Endothelial cell of umbilical vein (primary cell): ENCODE data around the gene RABIF. TPM values are rescaled to one million over a fixed set of nuclear protein-coding genes. Genes with fewer than 3 reads are reported as not detected.

Experiments used
- BruUV-seq: library from RNA; stranded (reverse); fragments of 400-500 nt; replicated peaks from 2 replicates; lab custom pipeline; 2021; lab: Mats Ljungman, UMichigan
- CTCF ChIA-PET: fragments of 300-600, 350-600 bp; sonication (Branson Sonifier 250); formaldehyde crosslinking; loops from one replicate; lab custom pipeline; 2021; ENCODE audit warnings: antibody characterized with exemption, inconsistent platforms; lab: Charles Lee
- POLR2A ChIA-PET: fragments of 300-600, 350-600 bp; sonication (Branson Sonifier 250); formaldehyde crosslinking; loops from one replicate; lab custom pipeline; 2021; ENCODE audit warnings: antibody characterized with exemption, inconsistent platforms; lab: Charles Lee
- DNase-seq: peaks from one replicate; pipeline ENCODE4 v3.0.0-alpha.2; 2011; ENCODE audit warnings: low read depth, low spot score
- FAIRE-seq: peaks from 2 replicates; lab custom pipeline; 2011; peaks lifted over from hg19 to GRCh38; lab: Jason Lieb, UNC
- H2AFZ ChIP-seq: 2 replicates; pipeline ENCODE4 v1.6.0; 2012; ENCODE audit warnings: low read depth, low read length, control low read depth, inconsistent platforms
- H3K27ac ChIP-seq: 2 replicates; pipeline ENCODE4 v1.5.1; 2011; ENCODE audit warnings: low read depth, mild to moderate bottlenecking, control low read depth, low read length, moderate library complexity; ENCODE audit not compliant: insufficient read depth
- H3K27me3 ChIP-seq, 2 experiments: 2 replicates each; pipeline versions ENCODE4 v1.6.0 to v1.6.1; 2011; ENCODE audit warnings: low read length in 2 of 2, mixed read lengths in 1 of 2; ENCODE audit not compliant: control insufficient read depth in 2 of 2, insufficient read depth in 2 of 2
- H3K36me3 ChIP-seq, 2 experiments: 2 replicates in 1 of 2; 3 replicates in 1 of 2; pipeline ENCODE4 v1.5.1; 2011; ENCODE audit warnings: low read length in 2 of 2, mild to moderate bottlenecking in 1 of 2, moderate library complexity in 1 of 2; ENCODE audit not compliant: control insufficient read depth in 2 of 2, insufficient read depth in 2 of 2; ENCODE audit errors: extremely low read depth in 1 of 2
- H3K4me1 ChIP-seq: 3 replicates; pipeline ENCODE4 v1.5.1; 2011; ENCODE audit warnings: mild to moderate bottlenecking, low read length; ENCODE audit not compliant: control insufficient read depth, insufficient read depth; ENCODE audit errors: extremely low read depth
- H3K4me2 ChIP-seq: 2 replicates; pipeline ENCODE4 v1.6.1; 2011; ENCODE audit warnings: low read length, control low read depth, mixed read lengths; ENCODE audit not compliant: insufficient read depth
- H3K4me3 ChIP-seq, 3 experiments: fragments of 200-600 bp in 1 of 3; sonication (generic), shearing (Covaris generic) in 1 of 3; replicated peaks in 1 of 3; 2 replicates each; pipeline ENCODE4 v1.5.1; 2011 to 2016; ENCODE audit warnings: control low read depth in 3 of 3, low read length in 3 of 3, mild to moderate bottlenecking in 2 of 3, inconsistent platforms in 1 of 3, low read depth in 1 of 3, moderate library complexity in 1 of 3; ENCODE audit not compliant: insufficient read depth in 1 of 3
- H3K79me2 ChIP-seq: 2 replicates; pipeline ENCODE4 v1.6.0; 2012; ENCODE audit warnings: low read length, inconsistent platforms; ENCODE audit not compliant: control insufficient read depth, insufficient read depth
- H3K9ac ChIP-seq: replicated peaks from 2 replicates; pipeline ENCODE3; 2011; ENCODE audit warnings: low read length, control low read depth; ENCODE audit not compliant: insufficient read depth; ENCODE audit errors: extremely low read depth
- H3K9me1 ChIP-seq: replicated peaks from 3 replicates; pipeline ENCODE4 v1.6.0; 2011; ENCODE audit warnings: mild to moderate bottlenecking, low read length; ENCODE audit not compliant: control insufficient read depth, insufficient read depth; ENCODE audit errors: extremely low read depth
- H3K9me3 ChIP-seq: replicated peaks from 2 replicates; pipeline ENCODE4 v1.5.1; 2012; ENCODE audit warnings: low read length, inconsistent platforms; ENCODE audit not compliant: control insufficient read depth, insufficient read depth
- H4K20me1 ChIP-seq: replicated peaks from 2 replicates; pipeline ENCODE3; 2011; ENCODE audit warnings: mild to moderate bottlenecking, low read length; ENCODE audit not compliant: control insufficient read depth, insufficient read depth; ENCODE audit errors: extremely low read depth
- CTCF ChIP-seq, 2 donors: IDR thresholded peaks; 1 replicate in 1 of 2; 2 replicates in 1 of 2; pipeline ENCODE4 v1.5.1; 2011; ENCODE audit warnings: low read length in 2 of 2, mild to moderate bottlenecking in 2 of 2, moderate library complexity in 2 of 2, control low read depth in 1 of 2, inconsistent platforms in 1 of 2, low read depth in 1 of 2; ENCODE audit not compliant: insufficient read depth in 1 of 2; ENCODE audit errors: extremely low read depth in 1 of 2
- EZH2 ChIP-seq: IDR thresholded peaks from 2 replicates; pipeline ENCODE4 v1.6.1; 2012; ENCODE audit warnings: borderline replicate concordance, low read depth, mild to moderate bottlenecking, moderate library complexity, low read length, inconsistent platforms; ENCODE audit not compliant: severe bottlenecking
- FOS ChIP-seq: IDR thresholded peaks from 2 replicates; pipeline ENCODE4 v1.6.1; 2011; ENCODE audit warnings: mild to moderate bottlenecking, low read length, moderate library complexity, borderline replicate concordance; ENCODE audit not compliant: insufficient read depth
- GATA2 ChIP-seq: IDR thresholded peaks from 2 replicates; pipeline ENCODE4 v1.7.0; 2011; ENCODE audit warnings: low read depth, mild to moderate bottlenecking, moderate library complexity, mixed read lengths, low read length; ENCODE audit not compliant: insufficient read length, insufficient read depth
- JUN ChIP-seq: IDR thresholded peaks from 2 replicates; pipeline ENCODE4 v1.6.1; 2011; ENCODE audit warnings: borderline replicate concordance, low read depth; ENCODE audit not compliant: insufficient read length, insufficient read depth
- MYC ChIP-seq: IDR thresholded peaks from one replicate; pipeline ENCODE4 v1.6.1; 2011; ENCODE audit warnings: mild to moderate bottlenecking, low read depth, low read length
- POLR2A ChIP-seq: IDR thresholded peaks from 2 replicates; pipeline ENCODE4 v1.6.1; 2012; ENCODE audit warnings: low read depth, mild to moderate bottlenecking, control low read depth, low read length
- POLR2AphosphoS5 ChIP-seq: IDR thresholded peaks from 2 replicates; pipeline ENCODE4 v1.6.1; 2012; ENCODE audit warnings: low read depth, mild to moderate bottlenecking, control low read depth, low read length, moderate library complexity; ENCODE audit not compliant: insufficient read depth
- dilution Hi-C: fragments of 300-500 bp; cut with MboI; formaldehyde crosslinking; loops from one replicate; pipeline ENCODE4 v1.15.0; 2019; ENCODE audit warnings: low sequenced_read_pairs; ENCODE audit not compliant: extremely low pct_ligation_motif_present
- intact Hi-C: fragments of 100-400 bp; cut with micrococcal nuclease; formaldehyde crosslinking; loops from one replicate; pipeline ENCODE4 v1.10.0; 2022
- polyA plus RNA-seq, 4 experiments: library from polyadenylated mRNA; depleted of rRNA in 3 of 4; stranded (reverse) in 3 of 4; unstranded in 1 of 4; fragments of >200 nt; gene quantifications; 2 replicates each; pipeline versions ENCODE4 v1.2.1 to v1.2.3, GENCODE V29; 2011 to 2012; ENCODE audit warnings: missing spikeins in 1 of 4
- total RNA-seq: library from RNA; stranded (reverse); gene quantifications from 2 replicates; pipeline ENCODE4 v1.2.3, GENCODE V29; 2021

RABIF gene
- total and polyA plus RNA-seq, 2 donors (not counting 3 experiments of a cell fraction or from before 2014, with no cell fraction given): 15.8 to 17.1 TPM

GRCh38 chr1:202892501-202892900 is 3.6 kb upstream of the RABIF start:
- Histone ChIP-seq H3K36me3 (peaks cover 5 to 13% of the 10 kb centered on the region in 2 experiments), H3K9me3 (no peaks in the 10 kb centered on the region), H3K27me3 (no peaks in the 10 kb centered on the region), H2AFZ (no peak overlapping the region), H3K4me1 (peaks cover 10% of the 10 kb centered on the region), H3K27ac (no peak overlapping the region), H3K4me3 (no peak overlapping the region), H3K9me1 (no peaks in the 10 kb centered on the region), H3K4me2 (no peak overlapping the region), H4K20me1 (no peaks in the 10 kb centered on the region), H3K79me2 (peaks cover 4% of the 10 kb centered on the region), H3K9ac (no peak overlapping the region)
- FAIRE-seq (no peak), DNase-seq (no peak)
- BruUV-seq: no TSS peak
- dilution Hi-C loops: no loop called here
- ChIA-PET POLR2A (no interaction called here), CTCF (no interaction called here)
- TF ChIP-seq CTCF (IDR thresholded peaks at IDR 0.05; ENCODE audit: extremely low read depth in 1 of 2, insufficient read depth in 1 of 2, low read depth in 1 of 2, low read length in 2 of 2): no peak
- no peak for TF ChIP-seq FOS
- TF ChIP-seq JUN: no peak
- TF ChIP-seq POLR2A: no peak
- TF ChIP-seq EZH2: no peak
- TF ChIP-seq MYC: no peak
- TF ChIP-seq POLR2AphosphoS5: no peak
- TF ChIP-seq GATA2: no peak
- intact Hi-C loops: no loop called here
